RWPE2 (cell line): ENCODE data around the gene WRNIP1.

Source experiments
- ATAC-seq: fragments of 200-7000 bp; cut with Tn5 transposase; 3 replicates; pipeline ENCODE4 v1.9.1; 2021; ENCODE audit warnings: low read depth
- DNase-seq: peaks from one replicate; pipeline ENCODE4 v3.0.0-alpha.2; 2020; ENCODE audit warnings: low spot score
- H3K27ac ChIP-seq: fragments of 450-650 bp; 2 replicates; pipeline ENCODE4 v1.5.1; 2017; ENCODE audit warnings: mild to moderate bottlenecking; ENCODE audit not compliant: poor library complexity, severe bottlenecking
- H3K27me3 ChIP-seq: fragments of 250-450 bp; sonication (Bioruptor Pico); 2 replicates; pipeline ENCODE4 v1.5.1; 2021; ENCODE audit warnings: mild to moderate bottlenecking, moderate library complexity; ENCODE audit not compliant: insufficient read depth, poor library complexity, severe bottlenecking
- H3K36me3 ChIP-seq: fragments of 250-450 bp; sonication (Bioruptor Pico); 2 replicates; pipeline ENCODE4 v1.5.1; 2020; ENCODE audit warnings: low read depth, mild to moderate bottlenecking, moderate library complexity
- H3K4me1 ChIP-seq: fragments of 250-450 bp; sonication (Bioruptor Pico); 2 replicates; pipeline ENCODE4 v1.5.1; 2021; ENCODE audit warnings: mild to moderate bottlenecking, moderate library complexity; ENCODE audit not compliant: insufficient read depth, poor library complexity, severe bottlenecking
- H3K4me3 ChIP-seq: fragments of 250-450 bp; sonication (Bioruptor Pico); 2 replicates; pipeline ENCODE4 v1.5.1; 2021; ENCODE audit warnings: mild to moderate bottlenecking, moderate library complexity; ENCODE audit not compliant: severe bottlenecking
- H3K9me3 ChIP-seq: fragments of 250-450 bp; sonication (Bioruptor Pico); 2 replicates; pipeline ENCODE4 v1.5.1; 2021; ENCODE audit warnings: mild to moderate bottlenecking, moderate library complexity; ENCODE audit not compliant: severe bottlenecking
- TF ChIP-seq, protein P1 (sequence below): fragments of 450-650 bp; IDR thresholded peaks from one replicate; pipeline ENCODE4 v1.5.1; 2017; ENCODE audit warnings: mild to moderate bottlenecking, moderate library complexity; ENCODE audit not compliant: poor library complexity, severe bottlenecking

Gene WRNIP1

GRCh38 chr6:2739335-2739734 lies 25.9 kb upstream of the WRNIP1 start:
- H3K4me1 ChIP-seq, result no peaks in the 10 kb centered on the region
- H3K27ac ChIP-seq, result no peak overlapping the region
- H3K9me3 ChIP-seq, result no peaks in the 10 kb centered on the region
- TF ChIP-seq, protein P1, sequence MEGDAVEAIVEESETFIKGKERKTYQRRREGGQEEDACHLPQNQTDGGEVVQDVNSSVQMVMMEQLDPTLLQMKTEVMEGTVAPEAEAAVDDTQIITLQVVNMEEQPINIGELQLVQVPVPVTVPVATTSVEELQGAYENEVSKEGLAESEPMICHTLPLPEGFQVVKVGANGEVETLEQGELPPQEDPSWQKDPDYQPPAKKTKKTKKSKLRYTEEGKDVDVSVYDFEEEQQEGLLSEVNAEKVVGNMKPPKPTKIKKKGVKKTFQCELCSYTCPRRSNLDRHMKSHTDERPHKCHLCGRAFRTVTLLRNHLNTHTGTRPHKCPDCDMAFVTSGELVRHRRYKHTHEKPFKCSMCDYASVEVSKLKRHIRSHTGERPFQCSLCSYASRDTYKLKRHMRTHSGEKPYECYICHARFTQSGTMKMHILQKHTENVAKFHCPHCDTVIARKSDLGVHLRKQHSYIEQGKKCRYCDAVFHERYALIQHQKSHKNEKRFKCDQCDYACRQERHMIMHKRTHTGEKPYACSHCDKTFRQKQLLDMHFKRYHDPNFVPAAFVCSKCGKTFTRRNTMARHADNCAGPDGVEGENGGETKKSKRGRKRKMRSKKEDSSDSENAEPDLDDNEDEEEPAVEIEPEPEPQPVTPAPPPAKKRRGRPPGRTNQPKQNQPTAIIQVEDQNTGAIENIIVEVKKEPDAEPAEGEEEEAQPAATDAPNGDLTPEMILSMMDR, result no peak
- no peak overlapping the region for H3K4me3 ChIP-seq
- peak; percentile 48; the same call in 2 of the 3 replicates for ATAC-seq
- no peaks in the 10 kb centered on the region for H3K27me3 ChIP-seq
- no peak for DNase-seq
- no peaks in the 10 kb centered on the region for H3K36me3 ChIP-seq

- Histone ChIP-seq H3K27me3 (no peaks in the 10 kb centered on the region), H3K27ac (no peak overlapping the region), H3K36me3 (no peaks in the 10 kb centered on the region), H3K4me1 (no peaks in the 10 kb centered on the region), H3K9me3 (no peaks in the 10 kb centered on the region), H3K4me3 (no peak overlapping the region)
- DNase-seq, result no peak
- TF ChIP-seq, protein P1, result no peak
- no peak for ATAC-seq
Measured at GRCh38 chr6:2740581-2740980, 24.6 kb upstream of the WRNIP1 start.

- Histone ChIP-seq H3K27ac (no peak overlapping the region), H3K4me3 (no peak overlapping the region), H3K36me3 (no peaks in the 10 kb centered on the region), H3K27me3 (no peaks in the 10 kb centered on the region), H3K4me1 (no peaks in the 10 kb centered on the region), H3K9me3 (no peaks in the 10 kb centered on the region)
- TF ChIP-seq, protein P1, result no peak
- DNase-seq, result no peak
- no peak for ATAC-seq
Measured at GRCh38 chr6:2741756-2742155, 23.4 kb upstream of the WRNIP1 start.

DNA sequence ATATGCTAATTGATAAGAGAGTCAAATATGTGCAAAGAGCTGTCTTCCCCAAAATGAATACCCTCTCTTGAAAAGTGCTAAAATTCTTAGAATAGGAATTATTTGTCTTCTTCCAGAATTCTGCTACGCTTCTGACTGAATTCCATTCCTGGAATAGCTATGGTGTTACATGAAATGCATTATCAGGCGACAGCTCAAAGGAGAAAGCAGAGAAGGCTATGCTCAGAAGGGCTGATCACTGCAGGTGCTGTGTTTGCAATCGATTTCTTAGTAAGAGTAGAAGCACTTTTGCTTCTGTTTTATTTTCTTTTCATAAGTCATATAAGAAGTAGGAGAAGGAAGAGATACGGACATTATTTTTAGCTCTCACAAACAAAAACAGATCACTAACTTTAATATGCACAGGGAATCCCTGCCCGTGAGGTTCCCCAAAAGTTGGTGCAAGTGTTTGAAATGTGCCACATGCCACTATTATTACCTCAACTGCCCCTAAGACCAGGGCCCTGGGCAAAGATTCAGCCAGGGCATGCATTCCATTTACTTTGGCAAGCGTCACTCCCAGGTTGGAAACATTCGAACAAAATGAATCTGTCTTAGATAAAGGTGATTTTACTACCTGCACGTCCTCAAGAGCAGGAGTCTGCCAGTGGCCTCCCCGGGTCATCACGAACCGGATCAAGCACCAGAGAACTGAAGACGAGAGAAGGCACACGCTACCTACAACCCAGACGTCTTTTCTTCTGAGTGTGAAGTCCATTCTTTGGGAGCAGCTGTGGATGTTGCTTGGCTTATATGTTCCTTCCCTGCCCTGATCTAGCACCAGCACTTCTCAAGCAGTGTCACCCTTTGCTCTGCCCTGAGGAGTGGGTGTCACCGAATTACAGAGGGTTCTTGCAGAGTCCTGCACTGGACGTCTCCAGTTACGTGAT lies 21.6 kb upstream of the WRNIP1 start:
- Histone ChIP-seq H3K4me1 (no peaks in the 10 kb centered on the region), H3K9me3 (no peaks in the 10 kb centered on the region), H3K27ac (no peak overlapping the region), H3K36me3 (no peaks in the 10 kb centered on the region), H3K4me3 (no peak overlapping the region), H3K27me3 (no peaks in the 10 kb centered on the region)
- ATAC-seq, result no peak
- no peak for DNase-seq
- TF ChIP-seq, protein P1, result no peak
